Stomach smooth muscle (tissue), 2 donors: ENCODE results near the gene ING1.

ENCODE experiments used
- H3K27ac ChIP-seq: one replicate; pipeline ENCODE4 v1.7.0; 2013; ENCODE audit warnings: mild to moderate bottlenecking, low read length, inconsistent platforms
- H3K27me3 ChIP-seq, 2 donors: one replicate each; pipeline ENCODE4 v1.7.0; 2013; ENCODE audit warnings: low read length in 2 of 2; ENCODE audit not compliant: insufficient read depth in 2 of 2, control insufficient read depth in 1 of 2
- H3K36me3 ChIP-seq, 2 donors: one replicate each; pipeline ENCODE4 v1.7.0; 2013; ENCODE audit warnings: low read length in 2 of 2; ENCODE audit not compliant: control insufficient read depth in 2 of 2, insufficient read depth in 2 of 2
- H3K4me1 ChIP-seq: one replicate; pipeline ENCODE4 v1.7.0; 2013; ENCODE audit warnings: low read length; ENCODE audit not compliant: control insufficient read depth, insufficient read depth
- H3K4me3 ChIP-seq, 2 donors: one replicate each; pipeline ENCODE4 v1.7.0; 2013; ENCODE audit warnings: low read length in 2 of 2
- H3K9ac ChIP-seq, 2 donors: one replicate each; pipeline ENCODE4 v1.7.0; 2013; ENCODE audit warnings: low read length in 2 of 2, mild to moderate bottlenecking in 1 of 2
- H3K9me3 ChIP-seq, 2 donors: one replicate each; pipeline ENCODE4 v1.7.0; 2013; ENCODE audit warnings: low read length in 2 of 2; ENCODE audit not compliant: control insufficient read depth in 2 of 2
- donor health status: healthy.
- donor health status: Pancreatic carcinoma.

Gene ING1

DNA sequence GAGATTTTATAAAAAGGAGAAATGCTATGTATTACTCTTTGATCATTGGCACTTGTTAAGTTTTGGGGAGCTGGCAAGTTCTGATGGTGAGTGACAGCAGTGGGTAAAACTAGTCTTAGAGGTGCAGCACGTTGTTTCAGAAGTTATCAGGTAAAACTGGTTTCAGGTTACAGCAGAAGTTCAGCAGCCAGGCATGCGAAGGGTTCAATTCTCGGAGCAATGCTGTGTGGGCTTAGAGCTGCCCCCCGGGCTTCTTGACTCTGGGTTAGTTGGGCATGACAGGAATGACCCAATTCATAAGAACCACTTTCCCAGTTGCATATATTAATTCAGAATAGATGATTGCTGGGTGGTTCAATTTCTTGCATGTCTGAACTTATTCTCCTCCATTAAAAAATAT lies 34.8 kb downstream of the ING1 start:
- Histone ChIP-seq H3K4me1 (peaks cover 3% of the 10 kb centered on the region), H3K4me3 (no peak overlapping the region)

GRCh38 chr13:110756219-110756631 lies 42.7 kb downstream of the ING1 start:
- Histone ChIP-seq H3K9me3 (no peaks in the 10 kb centered on the region), H3K4me1 (no peaks in the 10 kb centered on the region), H3K27ac (no peak overlapping the region), H3K36me3 (no peaks in the 10 kb centered on the region), H3K9ac (no peak overlapping the region), H3K4me3 (no peak overlapping the region), H3K27me3 (no peaks in the 10 kb centered on the region)

More for the DNA sequence above, 34.8 kb downstream of the ING1 start:
- Histone ChIP-seq H3K9me3 (no peaks in the 10 kb centered on the region), H3K9ac (no peak overlapping the region), H3K27me3 (no peaks in the 10 kb centered on the region), H3K27ac (no peak overlapping the region), H3K36me3 (no peaks in the 10 kb centered on the region)

DNA sequence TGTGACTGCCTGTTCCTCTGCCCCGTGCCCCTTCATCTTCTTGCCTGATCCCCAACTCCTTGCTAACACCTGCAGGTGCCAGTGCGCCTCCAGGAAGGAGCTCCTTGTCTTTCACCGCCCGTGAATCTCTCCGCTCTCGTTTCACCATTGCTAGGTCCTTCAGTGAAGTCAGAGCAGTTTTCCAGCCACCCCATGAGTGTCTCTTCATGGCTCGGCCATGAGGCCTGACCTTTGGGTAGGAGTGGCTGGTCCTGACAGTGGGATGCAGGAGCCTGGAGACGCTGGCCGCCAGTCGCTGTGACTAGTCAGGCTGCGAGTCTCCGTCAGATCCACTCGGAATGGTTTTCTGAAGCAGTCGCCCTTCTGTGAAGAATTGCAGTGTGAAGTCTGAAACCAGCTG lies 43.8 kb downstream of the ING1 start:
- Histone ChIP-seq H3K36me3 (no peaks in the 10 kb centered on the region), H3K27ac (no peak overlapping the region), H3K27me3 (no peaks in the 10 kb centered on the region)

DNA sequence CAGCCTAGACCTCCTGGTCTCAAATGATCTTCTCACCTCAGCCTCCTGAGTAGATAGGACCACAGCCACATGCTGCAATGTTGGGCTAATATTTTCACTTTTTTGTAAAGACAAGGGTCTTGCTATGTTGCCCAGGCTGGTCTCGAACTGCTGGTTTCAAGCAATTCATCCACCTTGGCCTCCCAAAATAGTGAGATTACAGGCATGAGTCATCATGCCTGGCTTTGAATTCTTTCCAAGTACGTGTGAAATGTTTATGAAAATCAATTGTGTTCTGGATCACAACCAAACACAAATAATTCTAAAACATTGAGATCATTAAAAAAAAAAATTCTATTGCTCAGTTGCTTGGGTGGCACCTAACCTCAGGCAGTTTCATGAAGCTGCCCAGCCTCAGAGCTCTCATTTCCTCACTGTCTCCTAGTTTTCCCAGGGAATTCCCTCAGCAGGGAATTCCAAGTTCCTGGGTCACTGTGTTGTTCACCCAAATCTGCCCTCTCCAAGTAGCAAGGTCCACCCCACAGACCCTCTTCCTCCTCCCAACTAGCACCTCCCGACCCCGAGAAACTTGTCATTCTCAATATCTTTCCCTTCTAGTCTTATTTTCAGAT lies 44.8 kb downstream of the ING1 start:
- H3K36me3 ChIP-seq, result no peaks in the 10 kb centered on the region
- H3K4me3 ChIP-seq, result no peak overlapping the region
- H3K4me1 ChIP-seq, result no peaks in the 10 kb centered on the region
- H3K27ac ChIP-seq, result no peak overlapping the region
- H3K9ac ChIP-seq, result no peak overlapping the region
- no peaks in the 10 kb centered on the region for H3K9me3 ChIP-seq
- no peaks in the 10 kb centered on the region for H3K27me3 ChIP-seq

More for the DNA sequence above, 43.8 kb downstream of the ING1 start:
- no peak overlapping the region for H3K4me3 ChIP-seq
- no peak overlapping the region for H3K9ac ChIP-seq
- H3K4me1 ChIP-seq, result no peaks in the 10 kb centered on the region
- H3K9me3 ChIP-seq, result no peaks in the 10 kb centered on the region

DNA sequence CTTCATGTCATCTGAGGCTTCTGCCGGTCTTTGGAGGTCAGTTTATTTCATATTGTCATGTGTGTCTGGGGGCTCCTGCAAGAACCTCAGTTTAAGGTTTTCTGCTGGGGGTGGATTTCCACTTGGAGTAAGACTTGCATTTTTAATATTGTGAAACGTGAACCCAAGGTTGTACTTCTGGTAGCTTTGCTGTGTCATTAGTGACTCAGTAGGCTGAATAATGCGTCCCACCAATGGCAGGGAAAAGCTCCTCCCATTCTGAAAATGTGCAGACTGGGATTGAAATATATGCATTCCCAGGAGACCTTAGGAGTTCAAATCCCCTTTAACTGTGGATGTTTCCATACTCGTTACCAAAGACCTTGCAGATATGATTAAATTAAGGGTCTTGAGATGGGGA lies 46.2 kb downstream of the ING1 start:
- Histone ChIP-seq H3K4me3 (no peak overlapping the region), H3K9ac (no peak overlapping the region), H3K36me3 (no peaks in the 10 kb centered on the region), H3K4me1 (no peaks in the 10 kb centered on the region), H3K27me3 (no peaks in the 10 kb centered on the region), H3K9me3 (no peaks in the 10 kb centered on the region), H3K27ac (no peak overlapping the region)

GRCh38 chr13:110760611-110761010 lies 47.1 kb downstream of the ING1 start:
- Histone ChIP-seq H3K9ac (no peak overlapping the region), H3K4me3 (no peak overlapping the region), H3K36me3 (no peaks in the 10 kb centered on the region), H3K27me3 (no peaks in the 10 kb centered on the region), H3K4me1 (no peaks in the 10 kb centered on the region), H3K9me3 (no peaks in the 10 kb centered on the region), H3K27ac (no peak overlapping the region)

GRCh38 chr13:110766671-110767430 lies 53.4 kb downstream of the ING1 start:
- Histone ChIP-seq H3K36me3 (no peaks in the 10 kb centered on the region), H3K4me1 (no peaks in the 10 kb centered on the region), H3K27me3 (no peaks in the 10 kb centered on the region), H3K4me3 (no peak overlapping the region), H3K9me3 (no peaks in the 10 kb centered on the region), H3K27ac (no peak overlapping the region), H3K9ac (no peak overlapping the region)

DNA sequence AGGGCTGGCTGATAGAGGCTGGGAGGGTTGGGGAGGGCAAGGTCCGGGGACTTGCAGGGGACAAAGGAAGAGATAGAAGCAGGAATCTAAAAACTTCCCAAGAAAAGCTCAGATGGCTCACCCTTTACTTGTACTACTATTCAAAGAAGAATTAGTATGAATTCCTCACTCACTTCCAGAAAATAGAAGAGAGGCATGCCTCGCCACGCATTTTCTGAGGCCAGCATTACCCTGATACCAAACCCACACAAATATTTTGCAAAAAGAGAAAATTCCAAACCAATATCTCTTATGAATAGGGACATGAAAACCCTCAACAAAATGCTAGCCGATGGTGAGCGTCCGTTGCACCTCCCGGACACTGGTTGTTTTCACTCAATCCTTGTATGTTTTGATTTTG lies 54.0 kb downstream of the ING1 start:
- no peaks in the 10 kb centered on the region for H3K4me1 ChIP-seq
- H3K9ac ChIP-seq, result no peak overlapping the region
- no peaks in the 10 kb centered on the region for H3K27me3 ChIP-seq
- H3K9me3 ChIP-seq, result no peaks in the 10 kb centered on the region
- H3K36me3 ChIP-seq, result no peaks in the 10 kb centered on the region
- H3K4me3 ChIP-seq, result no peak overlapping the region
- no peak overlapping the region for H3K27ac ChIP-seq

GRCh38 chr13:110769097-110769496 lies 55.6 kb downstream of the ING1 start:
- no peaks in the 10 kb centered on the region for H3K36me3 ChIP-seq

DNA sequence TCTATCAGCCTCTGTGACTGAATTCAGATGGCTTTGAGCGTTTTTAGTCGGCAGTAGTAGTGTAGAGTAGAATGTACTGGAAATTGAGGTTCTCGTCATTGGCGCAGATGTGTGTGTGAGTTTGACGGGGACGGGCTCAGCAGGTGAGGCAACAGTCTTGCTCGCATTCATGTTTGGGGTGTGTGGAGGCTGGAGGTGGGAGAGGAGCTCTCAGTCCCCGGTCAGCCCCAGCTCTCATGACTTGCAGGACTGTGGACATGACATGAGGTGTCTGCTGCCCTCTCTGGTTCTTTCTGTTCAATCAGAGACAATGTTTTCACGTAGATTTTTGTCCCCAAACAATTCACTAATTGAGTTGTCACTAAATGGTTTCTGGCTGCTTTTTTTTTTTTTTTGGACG lies 57.2 kb downstream of the ING1 start:
- Histone ChIP-seq H3K27me3 (no peaks in the 10 kb centered on the region), H3K4me3 (no peak overlapping the region), H3K27ac (no peak overlapping the region), H3K9me3 (no peaks in the 10 kb centered on the region), H3K9ac (no peak overlapping the region), H3K36me3 (no peaks in the 10 kb centered on the region), H3K4me1 (no peaks in the 10 kb centered on the region)

More at GRCh38 chr13:110769097-110769496, 55.6 kb downstream of the ING1 start:
- Histone ChIP-seq H3K27ac (no peak overlapping the region), H3K9me3 (no peaks in the 10 kb centered on the region), H3K9ac (no peak overlapping the region), H3K27me3 (no peaks in the 10 kb centered on the region), H3K4me1 (no peaks in the 10 kb centered on the region), H3K4me3 (no peak overlapping the region)

GRCh38 chr13:110771194-110771593 lies 57.7 kb downstream of the ING1 start:
- Histone ChIP-seq H3K27me3 (no peaks in the 10 kb centered on the region), H3K4me3 (no peak overlapping the region), H3K9ac (no peak overlapping the region), H3K27ac (no peak overlapping the region), H3K9me3 (no peaks in the 10 kb centered on the region), H3K4me1 (no peaks in the 10 kb centered on the region), H3K36me3 (no peaks in the 10 kb centered on the region)
